ENCODE results near the gene FANCC.
"Not testable (repeated sequence)": the region's sequence is repeated elsewhere in the genome, so short reads cannot be mapped to it uniquely, and the experiment has no call there.

Gene FANCC

DNA sequence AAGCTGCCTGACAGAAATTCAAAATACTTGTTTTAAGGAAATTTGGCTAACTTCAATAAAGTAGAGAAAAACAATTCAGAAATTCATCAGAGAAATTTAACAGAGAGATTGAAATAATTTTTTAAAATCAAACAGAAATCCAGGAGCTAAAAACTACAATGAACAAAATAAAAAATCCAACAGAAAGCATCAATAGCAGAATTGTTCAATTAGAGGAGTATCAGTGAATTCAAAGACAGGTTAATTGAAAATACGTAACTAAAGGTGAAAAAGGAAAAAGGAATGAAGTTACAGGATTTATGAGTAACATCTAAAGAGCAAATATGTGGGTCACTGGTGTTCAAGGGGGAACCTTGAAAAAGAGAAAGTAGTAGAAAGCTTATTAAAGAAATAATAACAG, 36.8 kb downstream of the FANCC start:
- Histone ChIP-seq H2BK120ac (ENCODE audit: low read depth, low read length) (no peak overlapping the region), H2AK5ac (ENCODE audit: low read depth, low read length) (no peak overlapping the region), H3K79me1 (ENCODE audit: low read depth, low read length) (no peaks in the 10 kb centered on the region), H3K9me3 (replicated peaks in 1 of 2; ENCODE audit: control insufficient read depth in 2 of 2, insufficient read depth in 1 of 2, low read depth in 1 of 2, low read length in 2 of 2) (peaks cover 0 to 21% of the 10 kb centered on the region in 2 donors), H2BK12ac (ENCODE audit: low read length) (no peak overlapping the region), H3K27ac (replicated peaks; ENCODE audit: low read length) (no peak overlapping the region), H3K14ac (ENCODE audit: low read length) (no peak overlapping the region), H3K27me3 (ENCODE audit: control insufficient read depth in 3 of 3, insufficient read depth in 3 of 3, low read depth in 1 of 3, low read length in 3 of 3) (no peaks in the 10 kb centered on the region), H3K18ac (ENCODE audit: low read length) (no peak overlapping the region), H3K23ac (ENCODE audit: low read depth, low read length, poor library complexity) (no peak overlapping the region), H2AFZ (ENCODE audit: low read length) (no peak overlapping the region), H3K4me2 (ENCODE audit: insufficient read depth, low read length, poor library complexity, severe bottlenecking) (no peak overlapping the region), H2BK5ac (ENCODE audit: low read length) (no peak overlapping the region), H3K4me3 (ENCODE audit: low read length in 2 of 2) (no peak overlapping the region), H3K36me3 (replicated peaks in 1 of 2; ENCODE audit: control insufficient read depth in 2 of 2, insufficient read depth in 2 of 2, low read length in 2 of 2) (no peaks in the 10 kb centered on the region), H4K8ac (ENCODE audit: low read depth, low read length) (no peak overlapping the region), H3K9ac (ENCODE audit: low read depth, low read length, poor library complexity) (no peak overlapping the region), H4K91ac (ENCODE audit: low read depth, low read length, poor library complexity) (no peak overlapping the region), H3K4me1 (ENCODE audit: control insufficient read depth in 2 of 2, insufficient read depth in 1 of 2, low read depth in 1 of 2, low read length in 2 of 2) (no peaks in the 10 kb centered on the region), H3K4ac (ENCODE audit: low read length) (no peak overlapping the region), H2BK15ac (ENCODE audit: low read length) (no peak overlapping the region)
- DNase-seq (ENCODE audit: low spot score), result no peak
- WGBS, 2 donors (ENCODE audit: extremely low coverage in 2 of 2, insufficient read length in 2 of 2, insufficient replicate concordance in 1 of 2), result no CpG with 5 or more reads among the region's 1 CpG

DNA sequence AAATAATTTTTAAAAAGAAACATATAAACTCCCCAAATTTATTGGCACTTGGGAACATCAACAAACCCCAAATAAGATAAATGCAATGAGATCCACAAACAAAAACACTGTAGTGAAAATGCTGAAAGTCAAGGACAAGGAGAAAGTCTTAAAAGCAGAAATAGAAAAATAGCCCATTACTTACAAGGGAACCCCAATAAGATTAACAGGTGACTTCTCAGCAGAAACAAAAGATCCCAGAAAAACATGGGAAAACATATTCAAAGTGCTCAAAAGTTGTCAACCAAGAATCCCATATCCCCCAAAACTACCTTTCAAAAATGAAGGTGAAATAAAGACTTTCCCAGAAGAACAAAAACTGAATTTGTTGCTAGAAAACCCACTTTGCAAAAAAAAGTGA, 40.0 kb downstream of the FANCC start:
- no peak overlapping the region for H3K9ac ChIP-seq (ENCODE audit: low read depth, low read length, poor library complexity)
- no peaks in the 10 kb centered on the region for H3K27me3 ChIP-seq (ENCODE audit: control insufficient read depth in 3 of 3, insufficient read depth in 3 of 3, low read depth in 1 of 3, low read length in 3 of 3)
- H3K4ac ChIP-seq (ENCODE audit: low read length), result no peak overlapping the region
- no peaks in the 10 kb centered on the region for H3K79me1 ChIP-seq (ENCODE audit: low read depth, low read length)
- H3K36me3 ChIP-seq (replicated peaks in 1 of 2; ENCODE audit: control insufficient read depth in 2 of 2, insufficient read depth in 2 of 2, low read length in 2 of 2), result no peaks in the 10 kb centered on the region
- no peak for DNase-seq (ENCODE audit: low spot score)
- H2BK120ac ChIP-seq (ENCODE audit: low read depth, low read length), result no peak overlapping the region
- H2AFZ ChIP-seq (ENCODE audit: low read length), result no peak overlapping the region
- no peak overlapping the region for H2BK5ac ChIP-seq (ENCODE audit: low read length)
- no peak overlapping the region for H2AK5ac ChIP-seq (ENCODE audit: low read depth, low read length)
- peaks cover 0 to 21% of the 10 kb centered on the region in 2 donors for H3K9me3 ChIP-seq (replicated peaks in 1 of 2; ENCODE audit: control insufficient read depth in 2 of 2, insufficient read depth in 1 of 2, low read depth in 1 of 2, low read length in 2 of 2)
- H2BK15ac ChIP-seq (ENCODE audit: low read length), result no peak overlapping the region
- H3K23ac ChIP-seq (ENCODE audit: low read depth, low read length, poor library complexity), result no peak overlapping the region
- H4K91ac ChIP-seq (ENCODE audit: low read depth, low read length, poor library complexity), result no peak overlapping the region
- no peak overlapping the region for H3K4me2 ChIP-seq (ENCODE audit: insufficient read depth, low read length, poor library complexity, severe bottlenecking)
- H2BK12ac ChIP-seq (ENCODE audit: low read length), result no peak overlapping the region
- no peak overlapping the region for H3K27ac ChIP-seq (replicated peaks; ENCODE audit: low read length)
- H3K4me3 ChIP-seq (ENCODE audit: low read length in 2 of 2), result no peak overlapping the region
- H4K8ac ChIP-seq (ENCODE audit: low read depth, low read length), result no peak overlapping the region
- no peaks in the 10 kb centered on the region for H3K4me1 ChIP-seq (ENCODE audit: control insufficient read depth in 2 of 2, insufficient read depth in 1 of 2, low read depth in 1 of 2, low read length in 2 of 2)
- H3K14ac ChIP-seq (ENCODE audit: low read length), result no peak overlapping the region
- H3K18ac ChIP-seq (ENCODE audit: low read length), result no peak overlapping the region

DNA sequence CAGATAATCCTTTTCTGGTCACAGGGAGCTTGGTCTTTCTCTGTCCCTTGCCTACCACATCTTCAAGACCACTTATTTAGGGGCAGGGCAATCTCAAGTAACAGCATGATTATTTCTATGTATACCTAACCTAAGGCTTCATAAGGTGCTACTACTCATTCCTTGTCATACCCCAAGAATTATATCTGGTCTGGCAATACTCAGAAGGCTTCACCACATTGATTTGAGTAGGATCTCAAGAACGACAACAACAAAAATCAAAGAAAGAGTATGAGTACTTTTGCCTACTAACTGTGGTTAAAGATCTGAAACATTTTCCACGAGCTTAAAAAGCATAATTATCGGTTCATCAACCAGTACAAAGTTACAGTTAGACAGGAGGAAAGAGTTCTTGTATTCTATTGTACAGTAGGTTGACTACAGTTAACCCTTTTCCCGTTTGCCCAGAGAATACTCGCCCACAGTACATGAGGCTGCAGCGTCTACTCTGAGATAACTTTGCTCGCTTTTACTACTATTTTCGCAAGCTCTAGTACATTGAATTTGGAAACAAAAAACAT, 41.0 kb downstream of the FANCC start:
- WGBS, 2 donors (ENCODE audit: extremely low coverage in 2 of 2, insufficient read length in 2 of 2, insufficient replicate concordance in 1 of 2), result no CpG with 5 or more reads among the region's 8 CpGs
- Histone ChIP-seq H2AFZ (ENCODE audit: low read length) (no peak overlapping the region), H3K79me1 (ENCODE audit: low read depth, low read length) (no peaks in the 10 kb centered on the region)

DNA sequence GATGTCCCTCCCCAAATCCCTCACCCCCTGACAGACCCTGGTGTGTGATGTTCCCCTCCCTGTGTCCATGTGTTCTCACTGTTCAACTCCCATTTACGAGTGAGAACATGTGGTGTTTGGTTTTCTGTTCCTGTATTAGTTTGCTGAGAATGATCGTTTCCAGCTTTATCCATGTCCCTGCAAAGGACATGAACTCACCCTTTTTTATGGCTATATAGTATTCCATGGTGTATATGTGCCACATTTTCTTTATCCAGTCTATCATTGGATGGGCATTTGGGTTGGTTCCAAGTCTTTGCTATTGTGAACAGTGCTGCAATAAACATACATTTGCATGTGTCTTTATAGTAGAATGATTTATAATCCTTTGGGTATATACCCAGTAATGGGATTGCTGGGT, 43.3 kb downstream of the FANCC start:
- not testable (repeated sequence) for H3K4me3 ChIP-seq (ENCODE audit: low read length in 2 of 2); H3K23ac ChIP-seq (ENCODE audit: low read depth, low read length, poor library complexity); H3K27ac ChIP-seq (replicated peaks; ENCODE audit: low read length); H3K9me3 ChIP-seq (replicated peaks in 1 of 2; ENCODE audit: control insufficient read depth in 2 of 2, insufficient read depth in 1 of 2, low read depth in 1 of 2, low read length in 2 of 2); H2BK12ac ChIP-seq (ENCODE audit: low read length); H3K27me3 ChIP-seq (ENCODE audit: control insufficient read depth in 3 of 3, insufficient read depth in 3 of 3, low read depth in 1 of 3, low read length in 3 of 3); H3K9ac ChIP-seq (ENCODE audit: low read depth, low read length, poor library complexity); H2BK5ac ChIP-seq (ENCODE audit: low read length); DNase-seq (ENCODE audit: low spot score); H3K4me2 ChIP-seq (ENCODE audit: insufficient read depth, low read length, poor library complexity, severe bottlenecking); H3K4ac ChIP-seq (ENCODE audit: low read length); H3K79me1 ChIP-seq (ENCODE audit: low read depth, low read length); H3K36me3 ChIP-seq (replicated peaks in 1 of 2; ENCODE audit: control insufficient read depth in 2 of 2, insufficient read depth in 2 of 2, low read length in 2 of 2); H2AK5ac ChIP-seq (ENCODE audit: low read depth, low read length); H4K91ac ChIP-seq (ENCODE audit: low read depth, low read length, poor library complexity); H3K14ac ChIP-seq (ENCODE audit: low read length); H3K4me1 ChIP-seq (ENCODE audit: control insufficient read depth in 2 of 2, insufficient read depth in 1 of 2, low read depth in 1 of 2, low read length in 2 of 2); H3K18ac ChIP-seq (ENCODE audit: low read length); H4K8ac ChIP-seq (ENCODE audit: low read depth, low read length); H2BK15ac ChIP-seq (ENCODE audit: low read length); H2BK120ac ChIP-seq (ENCODE audit: low read depth, low read length); H2AFZ ChIP-seq (ENCODE audit: low read length)
- WGBS, 2 donors (ENCODE audit: extremely low coverage in 2 of 2, insufficient read length in 2 of 2, insufficient replicate concordance in 1 of 2), result no CpG with 5 or more reads among the region's 2 CpGs

More for the DNA sequence above, 41.0 kb downstream of the FANCC start:
- Histone ChIP-seq H3K36me3 (replicated peaks in 1 of 2; ENCODE audit: control insufficient read depth in 2 of 2, insufficient read depth in 2 of 2, low read length in 2 of 2) (no peaks in the 10 kb centered on the region), H3K27ac (replicated peaks; ENCODE audit: low read length) (no peak overlapping the region), H4K8ac (ENCODE audit: low read depth, low read length) (no peak overlapping the region), H2BK12ac (ENCODE audit: low read length) (no peak overlapping the region), H4K91ac (ENCODE audit: low read depth, low read length, poor library complexity) (no peak overlapping the region), H3K23ac (ENCODE audit: low read depth, low read length, poor library complexity) (no peak overlapping the region), H2BK15ac (ENCODE audit: low read length) (no peak overlapping the region), H3K27me3 (ENCODE audit: control insufficient read depth in 3 of 3, insufficient read depth in 3 of 3, low read depth in 1 of 3, low read length in 3 of 3) (no peaks in the 10 kb centered on the region), H3K4me3 (ENCODE audit: low read length in 2 of 2) (no peak overlapping the region), H3K4me2 (ENCODE audit: insufficient read depth, low read length, poor library complexity, severe bottlenecking) (no peak overlapping the region), H3K9me3 (replicated peaks in 1 of 2; ENCODE audit: control insufficient read depth in 2 of 2, insufficient read depth in 1 of 2, low read depth in 1 of 2, low read length in 2 of 2) (peaks cover 0 to 18% of the 10 kb centered on the region in 2 donors), H2AK5ac (ENCODE audit: low read depth, low read length) (no peak overlapping the region), H3K9ac (ENCODE audit: low read depth, low read length, poor library complexity) (no peak overlapping the region), H3K18ac (ENCODE audit: low read length) (no peak overlapping the region), H3K4me1 (ENCODE audit: control insufficient read depth in 2 of 2, insufficient read depth in 1 of 2, low read depth in 1 of 2, low read length in 2 of 2) (no peaks in the 10 kb centered on the region), H2BK120ac (ENCODE audit: low read depth, low read length) (no peak overlapping the region), H2BK5ac (ENCODE audit: low read length) (no peak overlapping the region), H3K4ac (ENCODE audit: low read length) (no peak overlapping the region), H3K14ac (ENCODE audit: low read length) (no peak overlapping the region)
- no peak for DNase-seq (ENCODE audit: low spot score)
